Pulmonary artery endothelial cell (primary cell): ENCODE data around the gene KIAA1755. TPM values are rescaled to one million over a fixed set of nuclear protein-coding genes. Genes with fewer than 3 reads are reported as not detected.

Source experiments
- DNase-seq: peaks from one replicate; pipeline ENCODE4 v3.0.0-alpha.2; 2011; ENCODE audit warnings: low read depth, low spot score
- total RNA-seq: library from RNA; depleted of rRNA; stranded (reverse); fragments of >200 nt; gene quantifications from 2 replicates; pipeline ENCODE4 v1.2.3, GENCODE V29; 2014

Gene KIAA1755
- total RNA-seq, 1 donor from 2014 or later, result 0.07 TPM

GRCh38 chr20:38203337-38203980 is 57.1 kb downstream of the KIAA1755 start:
- DNase-seq, result no peak

DNA sequence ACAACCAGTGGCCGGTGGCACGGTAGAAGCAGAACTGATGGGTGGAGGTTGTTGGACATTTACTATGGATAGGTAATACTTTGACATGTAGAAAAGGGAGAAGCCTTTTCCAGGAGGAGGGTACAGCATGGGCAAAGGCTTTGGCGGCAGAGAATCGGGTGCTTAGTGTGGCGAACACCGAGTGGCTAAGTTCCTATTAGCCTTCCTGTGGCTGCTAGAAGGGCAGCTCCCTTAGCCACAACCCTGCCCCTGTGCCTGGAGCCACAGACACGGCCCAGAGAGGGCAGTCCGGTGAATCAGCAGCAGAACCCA is 57.6 kb downstream of the KIAA1755 start:
- no peak for DNase-seq

DNA sequence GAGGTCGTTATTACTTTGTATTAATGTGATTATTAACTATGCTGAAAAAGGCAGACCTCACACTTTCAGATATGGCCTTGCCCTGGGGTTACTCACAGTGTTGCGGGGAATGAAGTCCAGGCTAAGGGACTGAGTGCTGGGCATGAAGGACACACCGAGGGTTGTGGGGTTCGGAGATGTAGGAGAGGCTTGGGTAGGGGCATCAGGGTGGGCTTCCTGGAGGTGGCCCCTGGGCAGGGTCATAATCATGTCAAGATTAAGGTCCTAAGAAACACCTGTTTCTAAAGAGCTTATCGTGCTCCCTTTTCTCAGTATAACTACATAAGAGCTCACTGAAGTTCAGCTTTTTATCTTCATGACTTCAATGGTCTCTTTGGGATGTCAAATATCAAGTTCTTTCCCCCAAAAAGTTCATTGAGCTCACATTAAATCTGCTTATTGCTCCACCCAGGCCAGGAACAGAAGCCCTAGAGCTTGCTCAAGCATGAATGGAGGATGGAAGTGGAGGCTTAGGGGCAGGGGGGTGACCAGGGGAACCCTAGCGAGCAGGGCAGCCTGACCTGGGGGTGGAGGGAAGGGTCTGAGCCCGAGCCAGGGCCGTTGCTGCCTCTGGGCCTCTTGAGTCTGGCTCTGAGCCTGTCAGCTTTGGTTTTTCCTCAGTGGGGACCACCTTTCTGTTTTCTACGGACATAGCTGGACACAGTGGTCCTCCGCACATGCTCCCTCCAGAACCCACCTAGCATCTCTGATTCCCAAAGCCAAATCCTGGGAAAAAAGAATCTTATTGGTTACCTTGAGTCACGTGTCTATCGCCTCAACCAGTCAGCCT is 58.2 kb downstream of the KIAA1755 start:
- DNase-seq, result no peak

DNA sequence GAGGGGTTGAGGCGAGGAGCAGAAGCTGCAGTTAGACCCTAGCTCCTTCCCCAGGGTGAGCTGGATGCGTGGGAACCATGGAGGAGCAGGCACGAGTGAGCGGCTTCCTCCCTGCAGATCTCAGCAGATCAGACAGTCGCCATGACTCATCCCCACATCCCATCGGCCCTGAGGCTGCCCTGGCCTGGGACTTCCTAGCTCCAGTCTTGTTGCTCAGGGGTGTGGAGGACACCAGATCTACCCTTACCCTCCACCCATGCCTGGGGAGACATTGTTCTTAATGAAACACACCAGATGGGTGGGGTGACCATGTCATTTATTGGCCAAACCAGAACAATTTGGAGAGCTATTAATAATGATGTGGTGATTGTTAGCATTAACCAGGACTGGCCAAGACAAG is 59.2 kb downstream of the KIAA1755 start:
- DNase-seq, result no peak

GRCh38 chr20:38200646-38201045 is 59.9 kb downstream of the KIAA1755 start:
- DNase-seq, result no peak

- DNase-seq, result no peak
These were observed 60.8 kb downstream of the KIAA1755 start for GRCh38 chr20:38199501-38200390.

DNA sequence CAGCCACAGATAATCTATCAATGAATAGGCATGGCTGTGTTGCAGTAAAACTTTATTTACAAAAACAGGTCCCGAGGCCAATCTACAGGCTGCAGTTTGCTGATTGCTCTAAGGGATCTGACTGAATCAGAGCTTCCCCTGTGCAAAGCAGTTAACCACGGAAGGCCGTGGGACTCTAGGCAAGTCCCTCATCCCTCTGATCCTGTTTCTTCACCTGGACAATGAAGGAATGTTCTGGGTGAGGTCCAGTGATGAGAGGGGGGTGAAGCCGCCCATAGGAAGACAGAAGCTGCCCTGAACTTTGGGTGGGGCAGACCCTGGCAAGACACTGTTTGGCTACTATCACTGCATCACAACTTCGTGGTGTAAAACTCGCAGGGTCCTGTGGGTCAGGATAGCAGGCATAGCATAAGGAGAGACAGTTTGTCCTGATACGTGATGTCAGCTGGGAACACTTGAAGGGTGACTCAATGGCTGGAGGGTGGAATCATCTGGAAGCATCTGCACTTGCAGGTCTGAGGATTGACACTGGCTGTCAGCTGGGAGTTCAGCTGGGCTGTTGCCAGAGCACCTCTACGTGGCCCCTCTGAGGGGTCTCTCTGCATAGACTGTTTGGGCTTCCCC is 62.2 kb downstream of the KIAA1755 start:
- DNase-seq, result no peak

DNA sequence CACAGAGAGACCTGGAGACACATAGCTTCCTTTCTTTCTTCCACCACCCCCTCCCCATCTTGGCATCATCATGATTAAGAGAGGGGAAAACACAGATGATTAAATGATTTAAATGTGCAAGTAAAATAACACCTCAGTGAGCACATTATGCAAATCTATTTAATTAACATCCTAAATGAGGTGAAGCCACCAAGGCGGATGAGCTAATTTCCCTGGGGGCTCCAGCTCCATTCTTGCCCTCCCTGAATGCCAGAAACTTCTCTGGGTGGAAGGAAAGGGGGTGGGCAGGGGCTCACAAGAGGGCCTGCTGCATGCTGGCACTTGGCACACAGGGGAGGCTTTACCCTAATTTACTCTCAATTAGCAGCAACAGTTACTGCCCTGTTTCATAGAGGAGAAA is 62.9 kb downstream of the KIAA1755 start:
- DNase-seq, result no peak

DNA sequence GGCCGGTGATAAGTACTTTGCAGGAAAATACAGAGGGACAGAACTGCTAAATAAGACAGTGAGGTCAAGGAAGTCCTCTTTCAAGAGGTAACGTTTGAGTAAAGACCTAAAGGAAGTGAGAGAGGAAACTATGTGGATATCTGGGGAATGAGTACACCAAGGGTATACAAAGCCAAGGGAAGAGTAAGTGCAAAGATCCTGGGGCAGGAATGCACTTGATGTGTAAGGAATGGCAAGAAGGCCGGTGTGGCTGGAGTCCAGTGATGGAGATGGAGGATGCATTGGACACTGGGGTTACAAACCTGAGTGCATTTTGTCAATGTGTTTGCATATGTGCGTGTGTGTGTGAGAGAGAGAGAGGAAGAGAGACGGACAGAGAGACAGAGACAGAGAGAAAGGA is 63.3 kb downstream of the KIAA1755 start:
- no peak for DNase-seq

GRCh38 chr20:38196592-38196991 is 63.9 kb downstream of the KIAA1755 start:
- DNase-seq, result no peak

DNA sequence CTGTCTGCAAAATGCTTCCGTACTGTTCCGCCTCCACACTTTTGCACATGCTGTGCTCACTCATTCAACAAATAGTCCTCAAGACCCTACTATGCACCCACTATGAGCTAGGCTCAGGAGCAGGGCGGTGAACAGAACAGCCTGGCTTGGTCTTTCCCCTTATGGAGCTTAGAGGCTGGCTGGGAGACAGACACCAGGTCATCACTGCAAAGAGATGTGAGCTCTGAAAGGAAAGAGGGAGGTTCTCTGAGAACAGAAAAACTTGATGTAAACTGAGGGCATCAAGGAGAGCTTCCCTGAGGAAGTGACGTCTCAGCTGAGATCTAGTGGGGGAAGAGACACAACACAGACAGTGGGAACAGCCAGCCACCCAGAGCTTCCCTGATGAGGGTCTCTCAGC is 64.5 kb downstream of the KIAA1755 start:
- no peak for DNase-seq

- DNase-seq, result no peak
These were observed 65.0 kb downstream of the KIAA1755 start for GRCh38 chr20:38195521-38195920.

DNA sequence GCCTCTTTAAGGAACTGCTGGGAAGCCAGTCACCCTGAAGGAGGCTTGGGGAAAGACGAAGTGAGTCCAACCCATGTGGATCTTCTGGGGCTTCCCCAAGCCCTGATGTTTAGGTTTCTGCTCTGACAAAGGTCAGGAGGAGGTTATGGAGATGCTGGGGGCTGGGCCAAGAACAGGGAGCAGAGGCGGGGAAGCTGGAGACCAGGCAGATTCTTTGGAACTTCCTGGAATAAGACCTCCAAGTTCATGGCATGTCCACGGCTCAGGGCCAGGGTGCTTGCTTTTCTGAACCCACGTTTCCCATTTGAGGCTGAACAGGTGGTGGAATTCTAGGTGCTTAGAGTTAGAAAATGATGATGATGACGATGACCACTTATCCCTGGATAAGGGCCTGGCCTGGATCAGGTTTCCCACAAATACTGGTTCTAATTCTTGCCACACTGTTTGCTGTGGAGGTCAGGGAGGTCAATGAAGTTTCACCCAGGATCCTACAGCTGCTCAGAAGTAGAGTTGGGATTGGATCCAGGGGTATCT is 65.5 kb downstream of the KIAA1755 start:
- DNase-seq, result no peak

DNA sequence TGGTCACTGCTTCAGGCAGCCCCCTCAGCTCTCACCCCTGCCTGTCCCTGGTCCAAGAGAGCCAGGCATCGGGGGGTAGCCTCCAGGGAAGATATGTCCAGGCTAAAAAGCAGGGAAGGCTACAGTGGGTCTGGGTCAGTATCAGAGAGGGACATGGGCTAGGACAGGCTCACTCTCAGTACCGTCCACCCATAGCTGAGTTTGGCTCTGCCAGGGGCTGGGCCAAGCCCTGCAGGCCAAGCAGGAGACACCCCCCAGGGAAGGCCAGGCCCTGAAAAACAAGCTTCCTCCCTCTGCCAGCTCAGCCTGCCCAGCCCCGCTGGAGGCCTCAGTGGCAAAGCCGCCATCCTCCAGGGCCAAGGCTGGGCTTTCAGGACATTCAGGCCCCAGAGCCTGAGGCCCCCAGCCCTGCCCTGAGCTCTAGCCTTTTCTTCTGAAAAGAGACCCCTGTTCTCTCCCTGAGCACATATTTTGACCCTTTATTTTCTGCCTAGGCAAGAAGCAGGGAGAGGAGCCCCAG is 66.9 kb downstream of the KIAA1755 start:
- DNase-seq, result no peak

DNA sequence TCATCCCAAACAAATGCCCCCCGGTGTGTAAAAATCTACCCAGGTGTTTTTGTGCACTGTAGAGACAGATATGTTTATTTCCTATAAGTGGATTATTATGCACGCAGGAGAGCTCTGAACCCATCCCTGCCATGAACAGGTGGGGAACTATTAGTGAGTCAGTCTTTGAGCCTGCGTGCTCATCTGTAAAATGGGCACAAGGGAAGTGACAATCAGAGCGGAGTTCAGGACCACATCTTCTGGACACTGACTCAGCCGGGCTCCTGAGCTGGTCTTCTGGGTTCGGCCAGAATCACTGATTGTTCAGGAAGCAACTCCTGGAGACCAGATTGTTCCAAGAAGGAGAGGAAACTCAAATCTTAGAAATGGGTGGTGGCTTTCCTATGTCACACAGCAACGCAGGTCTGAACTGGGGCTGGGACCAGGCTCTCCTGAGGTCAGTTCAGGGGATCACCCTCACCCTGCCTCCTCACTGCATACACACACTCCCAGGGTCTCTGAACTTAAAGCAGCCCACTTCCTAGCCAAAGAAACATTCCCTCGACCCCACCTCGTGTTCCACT is 68.1 kb downstream of the KIAA1755 start:
- DNase-seq, result no peak

DNA sequence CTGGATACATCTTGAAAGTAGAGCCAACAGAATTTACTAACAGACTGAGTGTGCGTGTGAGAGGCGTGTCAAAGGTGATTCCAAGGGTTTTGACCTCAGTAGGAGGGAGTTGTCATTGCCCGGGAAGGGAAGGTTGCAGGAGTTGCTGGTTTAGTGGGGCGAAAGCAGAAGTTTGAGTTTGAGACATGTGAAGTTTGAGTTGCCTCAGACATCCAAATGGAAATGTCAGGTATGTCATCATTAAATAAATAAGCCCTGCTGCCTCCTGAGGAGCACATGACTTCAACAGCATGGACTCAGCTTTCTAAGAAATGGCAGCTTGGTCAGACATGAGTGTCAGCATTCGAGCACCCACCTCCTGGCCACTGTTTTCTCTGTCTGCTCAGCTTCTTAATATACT is 68.9 kb downstream of the KIAA1755 start:
- DNase-seq, result no peak

- no peak for DNase-seq
These were observed 69.6 kb downstream of the KIAA1755 start for GRCh38 chr20:38190936-38191371.

DNA sequence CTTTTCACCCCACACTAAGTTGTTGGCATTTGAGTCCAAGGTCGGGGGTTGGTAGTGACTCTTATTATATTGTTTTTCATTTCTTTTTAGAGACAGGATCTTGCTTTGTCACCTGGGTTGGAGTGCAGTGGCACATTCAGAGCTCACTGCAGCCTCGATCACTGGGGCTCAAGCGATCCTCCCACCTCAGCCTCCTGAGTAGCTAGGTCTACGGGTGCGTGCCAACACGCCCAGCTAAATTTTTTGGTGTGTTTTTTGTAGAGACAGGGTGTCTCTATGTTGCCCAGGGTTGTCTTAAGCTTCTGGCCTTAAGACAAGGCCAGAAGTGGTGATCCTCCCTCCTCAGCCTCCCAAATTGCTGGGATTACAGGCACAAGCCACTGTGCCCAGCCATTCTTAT is 70.4 kb downstream of the KIAA1755 start:
- no peak for DNase-seq

GRCh38 chr20:38187517-38187916 is 73.0 kb downstream of the KIAA1755 start:
- no peak for DNase-seq

DNA sequence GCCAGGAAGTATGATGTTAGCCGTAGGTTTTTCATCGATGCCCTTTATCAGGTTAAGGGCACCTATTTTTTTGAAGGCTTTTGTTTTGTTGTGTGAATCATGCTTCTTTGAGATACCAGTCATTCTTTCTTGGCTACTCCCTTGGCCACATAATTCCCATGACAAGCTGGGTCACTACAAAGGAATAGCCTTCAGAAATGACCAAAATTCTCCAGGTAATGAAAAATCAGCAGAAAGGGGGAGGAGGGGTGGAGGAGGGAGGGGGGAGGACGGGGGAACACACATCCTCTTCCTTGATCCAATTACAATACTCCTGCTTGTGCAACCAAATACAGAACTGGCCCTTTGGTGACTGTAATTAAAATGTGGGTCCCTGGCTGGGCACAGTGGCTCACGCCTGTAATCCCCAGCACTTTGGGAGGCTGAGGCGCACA is 73.7 kb downstream of the KIAA1755 start:
- DNase-seq, result no peak

- no peak for DNase-seq
These were observed 76.4 kb downstream of the KIAA1755 start for GRCh38 chr20:38184101-38184500.
